Left hindlimb (tissue), 1 donor: ENCODE results near the gene EMC10.
A peak's percentile ranks its signal among the peaks of the same experiment; 100 is the strongest.

Experiments used
- DNase-seq: peaks from one replicate; pipeline ENCODE4 v3.0.0-alpha.2; 2018

EMC10 gene

GRCh38 chr19:50480281-50481111 is 4.2 kb downstream of the EMC10 start:
- DNase-seq: no peak

- no peak for DNase-seq
These were observed 5.2 kb downstream of the EMC10 start for GRCh38 chr19:50481351-50482149.

GRCh38 chr19:50482271-50482855 is 6.1 kb downstream of the EMC10 start:
- no peak for DNase-seq

GRCh38 chr19:50482916-50483315 is 6.6 kb downstream of the EMC10 start:
- DNase-seq: no peak

GRCh38 chr19:50485284-50485955 is 9.1 kb downstream of the EMC10 start:
- DNase-seq: no peak

GRCh38 chr19:50486823-50487515 is 10.7 kb downstream of the EMC10 start:
- DNase-seq: no peak

GRCh38 chr19:50488389-50489194 is 12.3 kb downstream of the EMC10 start:
- no peak for DNase-seq

- no peak for DNase-seq
These were observed 13.2 kb downstream of the EMC10 start for GRCh38 chr19:50489461-50490011.

GRCh38 chr19:50490411-50490811 is 14.1 kb downstream of the EMC10 start:
- DNase-seq: no peak

GRCh38 chr19:50490991-50491472 is 14.7 kb downstream of the EMC10 start:
- DNase-seq: peak; percentile 82

GRCh38 chr19:50492303-50493052 is 16.2 kb downstream of the EMC10 start:
- no peak for DNase-seq

GRCh38 chr19:50493171-50493570 is 16.9 kb downstream of the EMC10 start:
- no peak for DNase-seq

- no peak for DNase-seq
These were observed 18.1 kb downstream of the EMC10 start for GRCh38 chr19:50494186-50495019.

- no peak for DNase-seq
These were observed 18.8 kb downstream of the EMC10 start for GRCh38 chr19:50495020-50495531.

- peak; percentile 62 for DNase-seq
These were observed 20.1 kb downstream of the EMC10 start for GRCh38 chr19:50496189-50497021.

- peak; percentile 37 for DNase-seq
These were observed 20.7 kb downstream of the EMC10 start for GRCh38 chr19:50497022-50497405.

- no peak for DNase-seq
These were observed 22.1 kb downstream of the EMC10 start for GRCh38 chr19:50498219-50499056.
